Central memory CD8-positive, alpha-beta T cell (primary cell): ENCODE results near the gene KCMF1.

Experiments
- ATAC-seq: fragments of 150-1000 bp; cut with Tn5 transposase; replicated peaks from 2 replicates; pipeline ENCODE4 v1.10.0; 2022; ENCODE audit warnings: mild to moderate bottlenecking, moderate FRiP score, moderate number of reproducible peaks; ENCODE audit not compliant: poor library complexity, severe bottlenecking; ENCODE audit errors: extremely low read depth
- DNase-seq, 2 donors: peaks; one replicate each; pipeline ENCODE4 v3.0.0; 2021; ENCODE audit warnings: low spot score in 2 of 2
- H3K27ac Mint-ChIP-seq: one replicate; pipeline ENCODE4 v1.8.0; 2022; ENCODE audit warnings: low read depth, mild to moderate bottlenecking, moderate library complexity, mixed read lengths
- H3K27me3 Mint-ChIP-seq: one replicate; pipeline ENCODE4 v1.8.0; 2022; ENCODE audit warnings: mixed read lengths
- H3K36me3 Mint-ChIP-seq: one replicate; pipeline ENCODE4 v1.8.0; 2022; ENCODE audit warnings: mild to moderate bottlenecking, moderate library complexity, mixed read lengths; ENCODE audit not compliant: insufficient read depth
- H3K4me1 Mint-ChIP-seq: one replicate; pipeline ENCODE4 v1.8.0; 2022; ENCODE audit warnings: mixed read lengths
- H3K4me3 Mint-ChIP-seq: one replicate; pipeline ENCODE4 v1.8.0; 2022; ENCODE audit warnings: mild to moderate bottlenecking, moderate library complexity, mixed read lengths
- H3K9me3 Mint-ChIP-seq: one replicate; pipeline ENCODE4 v1.8.0; 2022; ENCODE audit warnings: mixed read lengths

Gene KCMF1

DNA sequence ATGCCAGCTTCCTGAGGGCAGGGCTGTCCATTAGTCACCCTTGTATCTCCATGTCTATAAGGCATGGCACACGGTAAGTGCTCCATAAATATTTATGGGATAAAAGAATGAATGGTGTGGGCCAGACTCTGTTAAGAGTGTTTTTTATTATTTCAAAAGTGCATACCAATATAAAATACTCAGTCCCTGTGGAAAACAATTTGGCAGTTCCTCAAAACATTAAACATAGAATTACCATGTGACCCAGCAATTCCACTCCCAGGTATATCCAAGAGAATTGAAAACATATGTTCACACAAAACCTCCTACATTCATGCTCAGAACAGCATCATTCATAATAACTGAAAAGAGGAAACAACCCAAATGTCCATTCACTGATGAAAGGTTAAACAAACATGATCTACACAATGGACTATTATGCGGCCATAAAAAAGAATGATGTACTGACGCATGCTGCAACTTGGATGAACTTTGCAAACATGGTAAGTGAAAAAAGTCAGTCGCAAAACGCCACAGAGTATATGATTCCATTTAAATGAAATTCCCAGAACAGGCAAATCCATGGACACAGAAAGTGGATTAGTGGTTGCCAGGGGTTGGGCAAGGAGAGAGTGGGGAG is 93.1 kb downstream of the KCMF1 start:
- ATAC-seq (no peak), DNase-seq (no peak)
- Mint-ChIP-seq H3K27me3 (peaks cover 21% of the 10 kb centered on the region), H3K4me1 (no peaks in the 10 kb centered on the region), H3K9me3 (no peaks in the 10 kb centered on the region), H3K36me3 (peaks cover 1% of the 10 kb centered on the region), H3K27ac (no peak overlapping the region), H3K4me3 (no peak overlapping the region)

DNA sequence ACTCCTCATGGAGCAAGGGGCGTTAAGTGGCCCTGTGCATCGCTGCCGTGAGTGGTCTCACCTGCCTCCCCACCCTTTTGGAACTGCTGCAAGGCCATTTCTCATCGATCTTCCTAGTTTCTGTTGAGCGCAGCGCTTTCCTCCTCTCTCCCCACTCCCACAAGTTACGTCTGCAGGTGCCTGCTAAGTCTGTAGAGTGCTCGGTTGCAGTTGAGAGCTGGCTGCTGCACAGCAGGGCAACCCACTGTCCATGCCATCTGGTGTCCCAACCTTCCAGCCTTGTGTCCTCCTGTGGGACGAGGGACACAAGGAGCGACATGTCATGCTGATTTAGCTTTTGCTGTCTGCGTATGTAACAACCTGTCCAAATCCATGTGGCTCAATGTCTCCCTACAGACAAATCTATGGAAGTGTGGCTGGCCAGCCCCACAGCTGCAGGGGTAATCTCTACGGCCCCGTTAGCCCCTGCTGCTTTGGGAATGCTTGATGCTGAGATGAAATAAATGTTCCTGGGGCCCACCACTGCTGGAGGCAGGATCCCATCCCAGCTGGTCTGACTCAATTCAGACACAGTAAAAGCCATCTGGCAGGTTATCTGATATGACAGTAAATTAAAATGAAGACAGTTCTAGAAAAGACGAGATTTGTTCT is 94.1 kb downstream of the KCMF1 start:
- Mint-ChIP-seq H3K4me1 (no peaks in the 10 kb centered on the region), H3K27ac (no peak overlapping the region), H3K9me3 (no peaks in the 10 kb centered on the region), H3K27me3 (peaks cover 21% of the 10 kb centered on the region), H3K36me3 (peaks cover 1% of the 10 kb centered on the region), H3K4me3 (no peak overlapping the region)
- ATAC-seq = no peak
- no peak for DNase-seq

DNA sequence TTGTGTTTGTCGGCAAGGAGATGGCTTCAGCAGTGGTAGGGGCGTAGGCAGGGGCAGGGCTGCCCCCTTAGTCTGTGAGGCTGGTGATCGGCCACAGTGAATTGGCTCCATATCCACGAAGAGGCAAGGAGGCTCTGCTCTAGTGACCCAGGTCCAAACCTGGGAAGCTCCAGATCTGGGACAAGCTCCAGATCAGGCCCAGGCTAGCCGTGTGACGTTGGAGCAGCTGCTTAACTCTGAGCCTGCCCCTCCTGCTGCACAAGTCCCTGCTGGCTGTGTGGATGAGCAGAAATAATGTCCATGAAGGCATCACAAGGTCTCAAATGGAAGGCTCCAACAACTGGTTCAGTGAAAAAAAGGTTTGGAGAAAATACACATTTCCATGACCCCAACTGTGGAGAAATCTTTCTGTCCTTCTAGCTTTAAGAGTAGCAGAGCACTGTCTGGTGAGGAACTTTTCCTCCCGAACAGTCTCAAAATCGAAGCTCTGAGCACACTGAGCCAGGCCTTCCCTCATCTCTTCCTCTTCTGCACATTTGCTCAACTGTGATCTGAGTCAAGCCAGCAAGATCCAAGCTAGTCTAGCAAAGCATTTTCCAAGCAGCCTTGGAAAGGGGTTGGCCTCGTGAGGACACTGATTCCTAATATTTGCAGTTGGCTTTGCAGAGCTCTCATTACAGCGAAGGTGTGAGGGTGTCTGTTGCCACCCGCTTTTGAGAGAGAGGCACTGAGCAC is 95.2 kb downstream of the KCMF1 start:
- ATAC-seq (no peak), DNase-seq (no peak)
- Mint-ChIP-seq H3K27me3 (peaks cover 25% of the 10 kb centered on the region), H3K36me3 (peaks cover 1% of the 10 kb centered on the region), H3K27ac (no peak overlapping the region), H3K4me3 (no peak overlapping the region), H3K9me3 (no peaks in the 10 kb centered on the region), H3K4me1 (no peaks in the 10 kb centered on the region)

DNA sequence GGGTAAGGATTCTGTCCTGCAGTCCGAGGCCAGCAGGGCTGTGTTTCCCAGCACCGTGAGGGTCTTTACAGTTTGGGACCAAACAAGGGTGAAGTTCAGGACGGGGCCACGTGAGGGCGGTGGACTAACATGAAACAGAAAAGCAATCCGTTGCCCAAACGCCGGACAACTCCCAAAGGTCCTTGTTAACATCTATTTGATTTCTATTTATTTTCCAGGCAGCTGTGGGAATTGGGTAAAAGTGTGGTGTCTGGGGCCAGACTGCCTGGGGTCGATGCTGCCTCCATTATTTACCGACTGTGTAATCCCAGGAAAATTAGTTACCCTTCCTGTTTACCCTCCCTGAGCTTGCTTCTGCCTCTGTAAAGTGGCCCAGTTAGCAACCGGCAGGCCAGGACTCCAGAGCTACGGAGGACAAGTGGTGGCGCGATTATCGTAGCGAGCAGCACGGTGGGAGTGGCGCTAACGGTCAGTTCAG is 96.0 kb downstream of the KCMF1 start:
- no peak overlapping the region for H3K4me3 Mint-ChIP-seq
- ATAC-seq = no peak
- no peak overlapping the region for H3K27ac Mint-ChIP-seq

GRCh38 chr2:85071096-85071495 is 100.1 kb downstream of the KCMF1 start:
- no peak for DNase-seq
- Mint-ChIP-seq H3K36me3 (no peaks in the 10 kb centered on the region), H3K27me3 (peaks cover 39% of the 10 kb centered on the region), H3K4me1 (no peaks in the 10 kb centered on the region), H3K4me3 (no peak overlapping the region), H3K27ac (no peak overlapping the region), H3K9me3 (no peaks in the 10 kb centered on the region)
- ATAC-seq = no peak

More for the DNA sequence above, 96.0 kb downstream of the KCMF1 start:
- peaks cover 31% of the 10 kb centered on the region for H3K27me3 Mint-ChIP-seq
- no peaks in the 10 kb centered on the region for H3K4me1 Mint-ChIP-seq
- no peaks in the 10 kb centered on the region for H3K9me3 Mint-ChIP-seq
- peaks cover 1% of the 10 kb centered on the region for H3K36me3 Mint-ChIP-seq
- no peak for DNase-seq

- peaks cover 58% of the 10 kb centered on the region for H3K27me3 Mint-ChIP-seq
Measured at GRCh38 chr2:85073033-85073432, 102.1 kb downstream of the KCMF1 start.

GRCh38 chr2:85076618-85077274 is 105.8 kb downstream of the KCMF1 start:
- H3K9me3 Mint-ChIP-seq = no peaks in the 10 kb centered on the region

More at GRCh38 chr2:85073033-85073432, 102.1 kb downstream of the KCMF1 start:
- no peak for DNase-seq
- H3K27ac Mint-ChIP-seq = no peak overlapping the region
- H3K4me1 Mint-ChIP-seq = no peaks in the 10 kb centered on the region
- no peak for ATAC-seq
- no peaks in the 10 kb centered on the region for H3K9me3 Mint-ChIP-seq
- no peak overlapping the region for H3K4me3 Mint-ChIP-seq
- peaks cover 3% of the 10 kb centered on the region for H3K36me3 Mint-ChIP-seq

GRCh38 chr2:85077859-85078419 is 107.0 kb downstream of the KCMF1 start:
- peaks cover 70% of the 10 kb centered on the region for H3K27me3 Mint-ChIP-seq
- H3K36me3 Mint-ChIP-seq = peaks cover 3% of the 10 kb centered on the region
- ATAC-seq (no peak), DNase-seq (no peak)
- H3K4me1 Mint-ChIP-seq = no peaks in the 10 kb centered on the region
- no peak overlapping the region for H3K27ac Mint-ChIP-seq
- peaks cover 2% of the 10 kb centered on the region for H3K9me3 Mint-ChIP-seq
- no peak overlapping the region for H3K4me3 Mint-ChIP-seq

More at GRCh38 chr2:85076618-85077274, 105.8 kb downstream of the KCMF1 start:
- Mint-ChIP-seq H3K36me3 (peaks cover 3% of the 10 kb centered on the region), H3K4me1 (no peaks in the 10 kb centered on the region), H3K27ac (no peak overlapping the region), H3K4me3 (no peak overlapping the region), H3K27me3 (peaks cover 59% of the 10 kb centered on the region)
- no peak for ATAC-seq
- DNase-seq = no peak

GRCh38 chr2:85078536-85078935 is 107.6 kb downstream of the KCMF1 start:
- H3K27me3 Mint-ChIP-seq = peaks cover 70% of the 10 kb centered on the region
- H3K4me3 Mint-ChIP-seq = no peak overlapping the region
- ATAC-seq = no peak
- peaks cover 3% of the 10 kb centered on the region for H3K36me3 Mint-ChIP-seq
- H3K27ac Mint-ChIP-seq = no peak overlapping the region
- no peaks in the 10 kb centered on the region for H3K4me1 Mint-ChIP-seq
- no peak for DNase-seq
- H3K9me3 Mint-ChIP-seq = peaks cover 7% of the 10 kb centered on the region

- no peak overlapping the region for H3K4me3 Mint-ChIP-seq
- no peaks in the 10 kb centered on the region for H3K36me3 Mint-ChIP-seq
- no peak for DNase-seq
- H3K27ac Mint-ChIP-seq = no peak overlapping the region
- peaks cover 42% of the 10 kb centered on the region for H3K27me3 Mint-ChIP-seq
- no peak for ATAC-seq
- H3K4me1 Mint-ChIP-seq = no peaks in the 10 kb centered on the region
- peaks cover 7% of the 10 kb centered on the region for H3K9me3 Mint-ChIP-seq
Measured at GRCh38 chr2:85083092-85083491, 112.1 kb downstream of the KCMF1 start.

DNA sequence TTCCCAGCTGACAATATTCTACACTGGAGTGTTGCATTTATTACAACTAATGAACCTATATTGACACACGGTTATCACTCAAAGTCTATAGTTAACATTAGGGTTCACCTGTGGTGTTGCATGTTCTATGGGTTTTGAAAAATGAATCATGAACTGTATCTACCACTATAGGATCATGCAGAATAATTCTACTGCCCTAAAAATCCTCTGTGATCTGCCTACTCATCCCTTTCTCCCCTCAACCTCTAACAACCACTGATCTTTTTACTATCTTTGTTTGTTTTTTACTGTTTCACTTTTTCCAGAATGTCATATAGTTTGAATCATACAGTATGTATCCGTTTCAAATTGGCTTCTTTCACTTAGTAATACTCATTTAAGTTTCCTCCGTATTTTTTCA is 114.6 kb downstream of the KCMF1 start:
- DNase-seq (no peak), ATAC-seq (no peak)
- H3K4me3 Mint-ChIP-seq = no peak overlapping the region
- no peaks in the 10 kb centered on the region for H3K36me3 Mint-ChIP-seq
- peaks cover 7% of the 10 kb centered on the region for H3K9me3 Mint-ChIP-seq
- H3K27ac Mint-ChIP-seq = no peak overlapping the region
- H3K4me1 Mint-ChIP-seq = no peaks in the 10 kb centered on the region
- H3K27me3 Mint-ChIP-seq = peaks cover 61% of the 10 kb centered on the region

DNA sequence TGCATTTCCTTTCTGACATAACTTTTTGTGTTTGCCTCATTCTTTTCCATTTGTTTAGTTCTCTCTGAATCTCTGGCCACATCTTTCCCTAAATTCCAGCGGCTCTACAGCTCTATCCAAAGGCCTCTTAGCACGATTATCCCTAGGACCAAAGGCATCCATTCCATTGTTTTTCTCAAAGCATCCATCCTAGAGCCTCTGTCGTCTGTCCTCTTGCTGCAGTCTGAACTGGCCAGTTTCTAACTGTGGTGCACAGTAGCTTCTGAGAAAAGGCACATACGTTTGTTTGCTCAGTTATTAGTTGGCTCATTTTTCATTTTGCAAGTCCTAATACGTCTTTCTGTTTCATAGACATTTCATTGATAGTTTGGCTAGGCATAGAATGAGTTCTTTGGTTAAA is 116.6 kb downstream of the KCMF1 start:
- DNase-seq = no peak
- Mint-ChIP-seq H3K4me3 (no peak overlapping the region), H3K9me3 (peaks cover 7% of the 10 kb centered on the region), H3K27me3 (peaks cover 51% of the 10 kb centered on the region), H3K36me3 (no peaks in the 10 kb centered on the region), H3K27ac (no peak overlapping the region), H3K4me1 (no peaks in the 10 kb centered on the region)
- ATAC-seq = no peak
